Aorta (tissue), 5 donors: ENCODE measurements around the gene PRICKLE4. TPM values are rescaled to one million over a fixed set of nuclear protein-coding genes. Genes with fewer than 3 reads are reported as not detected.
A peak's percentile ranks its signal among the peaks of the same experiment; 100 is the strongest.
"Not testable (repeated sequence)": the region's sequence is repeated elsewhere in the genome, so short reads cannot be mapped to it uniquely, and the experiment has no call there.

Experiments used
- ATAC-seq: fragments of 200-7000 bp; cut with Tn5 transposase; one replicate; pipeline ENCODE4 v1.9.1; 2022; ENCODE audit warnings: moderate library complexity; ENCODE audit not compliant: low FRiP score
- DNase-seq, 2 donors: peaks; one replicate each; pipeline ENCODE4 v3.0.0-alpha.2; 2020
- H3K27ac ChIP-seq, 2 donors: one replicate each; pipeline ENCODE4 v1.5.1; 2013; ENCODE audit warnings: low read length in 2 of 2, mild to moderate bottlenecking in 2 of 2, moderate library complexity in 2 of 2, control low read depth in 1 of 2, inconsistent platforms in 1 of 2, low read depth in 1 of 2
- H3K27me3 ChIP-seq, 2 donors: one replicate each; pipeline ENCODE4 v1.6.1; 2013; ENCODE audit warnings: control low read depth in 1 of 2, low read length in 1 of 2, mild to moderate bottlenecking in 1 of 2, moderate library complexity in 1 of 2; ENCODE audit not compliant: insufficient read depth in 2 of 2, control insufficient read depth in 1 of 2
- H3K36me3 ChIP-seq, 2 donors: one replicate each; pipeline ENCODE4 v1.6.1; 2013; ENCODE audit warnings: control low read depth in 1 of 2, low read length in 1 of 2, mild to moderate bottlenecking in 1 of 2; ENCODE audit not compliant: insufficient read depth in 2 of 2, control insufficient read depth in 1 of 2
- H3K4me1 ChIP-seq, 2 donors: one replicate each; pipeline ENCODE4 v1.6.1; 2013; ENCODE audit warnings: low read length in 2 of 2, control low read depth in 1 of 2, mild to moderate bottlenecking in 1 of 2, moderate library complexity in 1 of 2; ENCODE audit not compliant: insufficient read depth in 2 of 2, control insufficient read depth in 1 of 2
- H3K4me3 ChIP-seq, 2 donors: one replicate each; pipeline ENCODE4 v1.5.1; 2013; ENCODE audit warnings: low read length in 2 of 2, control low read depth in 1 of 2, mild to moderate bottlenecking in 1 of 2
- H3K9me3 ChIP-seq: one replicate; pipeline ENCODE4 v1.6.1; 2013; ENCODE audit warnings: mild to moderate bottlenecking, low read length; ENCODE audit not compliant: control insufficient read depth
- WGBS, 2 donors: extraction: QIAGEN DNeasy Blood & Tissue Kit; methylation state at CpG; one replicate each; pipeline ENCODE4 v1.1.7; 2013; 5-methylcytosine and 5-hydroxymethylcytosine counted together
- intact Hi-C, 2 donors: fragments of 100-400 bp; cut with DNase I; formaldehyde crosslinking; loops; one replicate each; pipeline versions ENCODE4 v1.14.2 to v1.15.0; 2022
- polyA plus RNA-seq, 2 donors: library from polyadenylated mRNA; stranded (reverse); fragments of 200-250 nt; gene quantifications; one replicate each; pipeline ENCODE4 v1.2.3, GENCODE V29; 2013
- total RNA-seq, 2 donors: library from RNA; stranded (reverse); fragmentation: NEBNext Ultra II Directional; extraction: Animal tissue kit (Norgen Biotek cat#: 25700); gene quantifications; one replicate each; pipeline ENCODE4 v1.2.1, GENCODE V29; 2021
- donor health status: healthy with polysubstance abuse.
- donor health status: Bipolar disorder and iron deficiency.
- donor health status: DM: no; HTN: no; CAD: no.
- donor health status: DM: no; HTN: no; CAD: no.
- donor health status: DM: yes; HTN: yes; CAD: no.

PRICKLE4 gene
- total and polyA plus RNA-seq, 4 donors = 0.61 to 8.8 (median 2.5) TPM

DNA sequence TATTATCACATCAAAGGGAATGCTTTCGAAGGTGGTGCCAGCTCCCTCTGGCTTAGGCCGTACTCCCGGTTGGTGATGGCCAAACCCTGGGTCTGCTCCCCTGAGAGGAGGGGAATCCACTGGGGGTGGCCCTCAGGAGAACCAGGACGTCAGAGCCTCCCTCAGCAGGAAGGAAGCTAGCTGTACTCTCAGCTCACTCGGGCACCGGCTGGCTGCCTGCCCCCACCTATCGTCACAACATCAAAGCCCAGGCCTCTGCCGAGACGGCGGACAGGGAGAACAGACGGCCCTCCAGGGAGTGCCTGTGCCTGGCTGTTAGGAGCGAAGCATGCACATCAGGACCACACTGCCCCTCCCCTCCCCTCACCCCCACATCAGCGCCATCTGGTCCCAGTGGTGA is 24.2 kb upstream of the PRICKLE4 start:
- DNase-seq (peak in 1 of 2 donors; percentile 46), ATAC-seq (no peak)
- WGBS, 2 donors = 59 to 68% methylated on average over 13 of the region's 13 CpGs
- no peaks in the 10 kb centered on the region for H3K4me1 ChIP-seq
- H3K27ac ChIP-seq = no peak overlapping the region
- no peaks in the 10 kb centered on the region for H3K9me3 ChIP-seq
- intact Hi-C loops = no loop called here
- no peaks in the 10 kb centered on the region for H3K27me3 ChIP-seq
- H3K36me3 ChIP-seq = no peaks in the 10 kb centered on the region
- H3K4me3 ChIP-seq = no peak overlapping the region

DNA sequence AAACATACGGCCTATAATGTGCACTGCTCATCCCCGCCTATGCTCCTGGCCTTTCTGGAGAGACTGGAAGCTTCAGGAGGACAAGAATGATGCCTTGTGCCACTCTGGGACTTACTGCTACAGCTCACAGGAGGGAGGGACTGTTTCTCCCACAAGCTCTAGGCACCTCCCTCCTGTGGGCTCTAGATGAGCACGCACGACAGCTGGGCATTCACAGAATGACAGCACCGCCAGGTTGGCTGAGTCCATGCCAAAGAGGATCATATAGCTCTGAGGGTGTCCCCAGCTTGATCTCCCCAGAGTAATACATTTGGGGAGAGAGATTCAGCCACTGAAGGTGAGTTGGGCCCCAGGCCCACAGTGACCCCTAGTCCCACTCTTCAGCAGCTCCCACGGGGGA is 23.3 kb upstream of the PRICKLE4 start:
- DNase-seq (peak in 1 of 2 donors; percentile 27), ATAC-seq (no peak)
- no peaks in the 10 kb centered on the region for H3K36me3 ChIP-seq
- no peaks in the 10 kb centered on the region for H3K4me1 ChIP-seq
- no peak overlapping the region for H3K4me3 ChIP-seq
- intact Hi-C loops = no loop called here
- WGBS, 2 donors = 91 to 92% methylated on average over 6 of the region's 6 CpGs
- H3K9me3 ChIP-seq = no peaks in the 10 kb centered on the region
- H3K27me3 ChIP-seq = no peaks in the 10 kb centered on the region
- no peak overlapping the region for H3K27ac ChIP-seq

DNA sequence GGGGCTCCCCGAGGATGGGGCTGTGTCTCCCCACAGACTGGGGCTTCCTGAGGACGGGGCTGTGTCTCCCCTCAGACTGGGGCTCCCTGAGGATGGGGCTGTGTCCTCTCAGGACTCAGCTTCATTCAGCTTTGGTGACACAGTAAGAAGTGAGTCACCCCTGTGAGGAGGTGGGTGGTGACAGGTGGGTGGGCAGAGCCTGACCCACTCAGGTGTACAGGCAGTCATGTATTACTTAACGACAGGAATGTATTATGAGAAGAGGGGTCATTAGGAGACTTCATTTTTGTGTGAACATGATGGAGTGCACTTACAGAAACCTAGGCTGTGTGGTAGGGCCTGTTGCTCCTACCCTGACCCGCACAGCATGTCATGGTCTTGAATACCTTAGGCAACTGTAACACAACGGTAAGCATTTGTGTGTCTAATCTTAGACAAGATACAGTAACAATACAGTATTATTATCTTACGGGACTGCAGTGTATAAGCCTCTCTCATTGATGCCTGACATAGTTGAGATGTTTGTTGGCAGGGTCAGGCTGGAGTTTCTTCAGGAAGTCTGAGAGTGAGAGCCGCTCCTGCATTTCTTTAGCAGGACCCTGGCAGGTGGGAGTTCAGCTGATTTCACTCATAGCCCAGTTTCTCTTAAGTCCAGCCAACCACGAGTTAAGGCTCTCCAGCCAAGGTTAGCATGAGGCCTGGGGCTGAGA is 22.5 kb upstream of the PRICKLE4 start:
- peak in 1 of 2 donors; percentile 10 for DNase-seq
- Histone ChIP-seq H3K27me3 (no peaks in the 10 kb centered on the region), H3K4me1 (no peaks in the 10 kb centered on the region), H3K9me3 (no peaks in the 10 kb centered on the region), H3K27ac (no peak overlapping the region), H3K36me3 (no peaks in the 10 kb centered on the region), H3K4me3 (no peak overlapping the region)
- 60 to 71% methylated on average over 8 of the region's 8 CpGs for WGBS, 2 donors
- intact Hi-C loops = no loop called here
- ATAC-seq = no peak

DNA sequence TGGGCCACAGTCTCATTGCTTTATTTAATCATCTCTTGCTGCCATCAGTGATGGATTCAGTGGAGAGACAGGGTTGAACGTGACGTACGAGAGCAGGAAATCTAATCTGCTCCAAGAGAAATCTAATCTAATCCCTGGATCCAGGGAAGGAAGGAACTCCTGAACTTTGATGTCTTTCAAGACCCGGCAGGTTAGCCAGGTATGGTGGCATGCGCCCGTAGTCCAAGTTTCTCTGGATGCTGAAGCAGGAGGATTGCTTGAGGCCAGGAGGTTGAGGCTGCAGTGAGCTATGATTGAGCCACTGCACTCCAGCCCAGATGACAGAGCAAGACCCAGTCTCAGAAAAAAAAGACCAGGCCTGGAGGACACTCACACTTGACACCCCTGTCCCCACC is 21.9 kb upstream of the PRICKLE4 start:
- DNase-seq (peak in 1 of 2 donors; percentile 2), ATAC-seq (no peak)
- H3K4me1 ChIP-seq = no peaks in the 10 kb centered on the region
- H3K9me3 ChIP-seq = no peaks in the 10 kb centered on the region
- no peak overlapping the region for H3K27ac ChIP-seq
- no peaks in the 10 kb centered on the region for H3K36me3 ChIP-seq
- 87 to 93% methylated on average over 6 of the region's 6 CpGs for whole genome bisulfite sequencing, 2 donors
- intact Hi-C loops = no loop called here
- no peaks in the 10 kb centered on the region for H3K27me3 ChIP-seq
- no peak overlapping the region for H3K4me3 ChIP-seq

DNA sequence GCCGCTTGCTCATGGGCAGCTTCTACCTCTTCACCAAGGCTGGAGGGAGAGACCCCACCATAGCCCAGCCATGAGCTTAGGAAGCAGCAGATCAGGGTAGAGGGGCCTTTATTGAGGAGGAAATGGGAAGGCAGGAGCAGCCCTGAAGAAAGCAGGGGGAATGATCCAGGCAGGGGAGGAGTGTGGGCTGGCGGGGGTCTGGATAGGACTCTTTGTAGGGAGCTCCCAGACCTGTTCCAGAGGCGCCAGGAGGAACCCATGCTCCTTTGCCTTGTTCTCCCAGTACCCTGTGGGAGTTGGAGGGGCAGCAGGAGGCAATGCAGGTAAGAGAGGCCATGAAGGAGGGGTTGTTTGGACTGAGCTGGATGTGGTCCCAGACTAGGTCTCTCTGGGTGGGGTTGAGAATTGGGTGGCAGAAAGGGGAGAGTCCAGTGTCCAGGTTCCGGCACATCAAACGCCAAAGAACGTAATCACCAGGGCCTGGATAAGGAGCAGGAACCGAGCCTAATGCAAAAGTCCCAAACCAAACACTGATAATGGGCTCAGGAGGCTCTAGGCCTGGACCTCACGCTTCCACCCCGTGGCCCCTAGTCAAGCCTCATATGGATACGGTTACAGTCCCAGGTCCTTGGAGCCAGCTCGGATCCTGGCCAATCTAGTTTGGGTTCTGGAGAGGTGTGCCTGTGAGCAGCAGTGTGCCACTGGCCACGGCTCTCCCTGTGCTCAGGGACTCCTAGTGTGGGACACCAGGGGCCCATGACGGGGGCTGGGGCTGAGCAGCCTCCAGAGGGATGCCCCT is 21.3 kb upstream of the PRICKLE4 start:
- WGBS, 2 donors = 84 to 89% methylated on average over 13 of the region's 13 CpGs
- H3K27me3 ChIP-seq = no peaks in the 10 kb centered on the region
- ATAC-seq = no peak

DNA sequence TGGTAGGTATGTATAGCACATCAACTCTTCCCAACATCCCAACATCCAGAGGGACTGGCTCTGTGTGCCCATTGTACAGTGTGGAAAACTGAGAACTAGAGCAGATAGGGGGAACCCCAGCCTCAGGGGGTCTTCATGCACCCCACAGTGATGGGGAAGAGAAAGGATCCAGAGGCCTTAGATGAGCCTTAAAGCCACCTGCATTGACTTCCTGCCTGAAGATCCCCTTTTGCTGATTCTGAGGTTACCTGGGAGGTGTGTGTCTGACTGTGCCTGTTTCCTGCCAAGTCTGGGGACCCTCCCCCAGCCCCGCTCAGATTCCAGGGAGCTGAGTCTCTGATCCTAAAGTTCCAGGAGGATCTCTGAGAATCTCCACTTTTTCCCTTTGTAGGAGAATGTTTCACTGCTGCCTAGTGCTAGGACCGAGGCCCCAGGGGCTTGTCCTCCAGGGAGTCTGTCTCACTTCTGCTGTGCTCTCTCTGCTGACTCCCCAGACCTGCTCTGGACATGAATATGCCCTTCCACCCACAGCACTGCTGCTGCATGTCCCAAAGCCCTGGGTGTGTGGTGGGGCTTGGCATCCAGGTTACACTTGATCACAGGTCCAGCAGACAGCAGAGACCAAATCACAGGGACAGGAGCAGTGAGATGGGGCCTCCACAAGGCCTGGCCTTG is 20.5 kb upstream of the PRICKLE4 start:
- ATAC-seq (no peak), DNase-seq (peak in 1 of 2 donors; percentile 18)
- Histone ChIP-seq H3K27ac (no peak overlapping the region), H3K27me3 (no peaks in the 10 kb centered on the region), H3K4me1 (no peaks in the 10 kb centered on the region), H3K36me3 (no peaks in the 10 kb centered on the region), H3K9me3 (no peaks in the 10 kb centered on the region), H3K4me3 (no peak overlapping the region)
- 67 to 85% methylated on average over 2 of the region's 2 CpGs for WGBS, 2 donors
- intact Hi-C loops = no loop called here

More for the DNA sequence above, 21.3 kb upstream of the PRICKLE4 start:
- Histone ChIP-seq H3K27ac (no peak overlapping the region), H3K4me3 (no peak overlapping the region), H3K4me1 (no peaks in the 10 kb centered on the region), H3K9me3 (no peaks in the 10 kb centered on the region), H3K36me3 (no peaks in the 10 kb centered on the region)
- peak in 1 of 2 donors; percentile 17 for DNase-seq
- intact Hi-C loops = no loop called here

DNA sequence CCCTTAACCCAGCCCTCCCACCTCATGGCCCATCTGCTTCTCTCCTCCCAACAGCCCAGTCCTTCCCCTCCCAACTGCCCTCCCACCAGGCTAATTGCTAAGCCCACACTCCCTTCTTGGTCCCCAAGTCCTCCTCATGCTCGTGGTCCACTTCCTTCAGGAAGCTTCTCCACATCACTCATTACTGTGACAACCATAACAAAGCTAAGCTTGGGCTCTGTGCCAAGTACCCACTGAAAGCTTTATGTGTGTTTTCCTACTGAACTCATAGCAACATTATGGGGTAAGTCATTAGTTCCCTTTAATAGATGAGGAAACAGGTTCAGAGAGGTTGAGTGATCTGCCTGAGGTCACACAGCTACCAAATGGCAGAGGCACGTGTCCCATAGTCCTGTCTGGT is 17.1 kb upstream of the PRICKLE4 start:
- intact Hi-C loops = no loop called here
- Histone ChIP-seq H3K4me1 (no peaks in the 10 kb centered on the region), H3K4me3 (no peak overlapping the region), H3K27ac (no peak overlapping the region), H3K27me3 (no peaks in the 10 kb centered on the region), H3K9me3 (no peaks in the 10 kb centered on the region), H3K36me3 (no peaks in the 10 kb centered on the region)
- DNase-seq = no peak
- ATAC-seq = no peak
- WGBS, 2 donors = 21 to 26% methylated on average over 2 of the region's 2 CpGs

DNA sequence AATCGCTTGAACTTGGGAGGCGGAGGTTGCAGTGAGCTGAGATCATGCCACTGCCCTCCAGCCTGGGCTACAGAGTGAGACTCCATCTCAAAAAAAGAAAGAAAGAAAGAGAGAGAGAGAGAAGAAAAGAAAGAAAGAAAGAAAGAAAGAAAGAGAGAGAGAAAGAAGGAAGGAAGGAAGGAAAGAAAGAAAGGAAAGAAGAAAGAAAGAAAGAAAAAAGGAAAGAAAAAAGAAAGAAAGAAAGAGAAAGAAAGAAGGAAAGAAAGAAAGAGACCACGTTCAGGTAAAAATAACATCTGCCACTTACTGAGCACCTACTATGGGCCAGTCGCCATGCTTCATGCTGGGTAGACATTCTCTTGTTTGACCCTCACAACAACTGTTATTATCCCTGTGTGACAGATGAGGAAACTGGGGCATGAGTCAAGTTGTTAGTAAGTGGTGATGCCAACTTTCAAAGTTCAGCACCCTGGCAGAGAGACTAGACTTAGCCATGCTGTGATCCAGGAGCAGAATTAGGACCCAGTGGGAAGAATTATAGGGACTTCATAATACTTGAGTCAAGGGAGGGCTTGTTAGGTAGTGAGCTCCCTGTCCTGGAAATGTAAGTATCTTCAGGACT is 14.4 kb upstream of the PRICKLE4 start:
- H3K27ac ChIP-seq, intact Hi-C loops, DNase-seq, H3K4me1 ChIP-seq, H3K4me3 ChIP-seq, H3K9me3 ChIP-seq, H3K36me3 ChIP-seq, H3K27me3 ChIP-seq, ATAC-seq: not testable (repeated sequence)
- 90 to 92% methylated on average over 4 of the region's 4 CpGs for WGBS, 2 donors
